IMR-90 (cell line): ENCODE results near the gene IGSF9B. TPM values are rescaled to one million over a fixed set of nuclear protein-coding genes. Genes with fewer than 3 reads are reported as not detected.

Source experiments
- ATAC-seq: fragments of 200-7000 bp; cut with Tn5 transposase; 2 replicates; pipeline ENCODE4 v1.9.1; 2020; ENCODE audit warnings: low read depth, mild to moderate bottlenecking, moderate library complexity
- BruUV-seq: library from RNA; stranded (reverse); fragments of 400-500 nt; replicated peaks from 2 replicates; lab custom pipeline; 2021; lab: Mats Ljungman, UMichigan
- CTCF ChIA-PET: fragments of 300-600 bp; formaldehyde crosslinking; extraction: SDS; loops from one replicate; lab custom pipeline; 2021; ENCODE audit warnings: antibody characterized with exemption; lab: Yijun Ruan, JAX
- POLR2A ChIA-PET: fragments of 300-600 bp; sonication (Branson Sonifier 250); formaldehyde crosslinking; loops from one replicate; lab custom pipeline; 2022; ENCODE audit warnings: antibody characterized with exemption; ENCODE audit not compliant: unreplicated experiment; lab: Charles Lee
- DNase-seq: peaks from one replicate; pipeline ENCODE4 v3.0.0; 2013
- H2AFZ ChIP-seq: replicated peaks from 2 replicates; pipeline ENCODE3; 2013; ENCODE audit warnings: low read length, mild to moderate bottlenecking; ENCODE audit not compliant: poor library complexity
- H2AK5ac ChIP-seq: 2 replicates; pipeline ENCODE4 v1.6.1; 2013; ENCODE audit warnings: low read depth, low read length, inconsistent platforms
- H2AK9ac ChIP-seq: replicated peaks from 2 replicates; pipeline ENCODE3; 2013; ENCODE audit warnings: mild to moderate bottlenecking, low read depth, low read length, moderate library complexity; ENCODE audit not compliant: poor library complexity
- H2BK120ac ChIP-seq: 2 replicates; pipeline ENCODE4 v1.6.1; 2013; ENCODE audit warnings: low read depth, low read length, inconsistent platforms
- H2BK15ac ChIP-seq: 3 replicates; pipeline ENCODE4 v1.6.1; 2013; ENCODE audit warnings: low read depth, low read length, inconsistent platforms
- H2BK20ac ChIP-seq: 2 replicates; pipeline ENCODE4 v1.6.1; 2013; ENCODE audit warnings: low read depth, mild to moderate bottlenecking, inconsistent platforms, low read length, moderate library complexity
- H2BK5ac ChIP-seq: 2 replicates; pipeline ENCODE4 v1.6.1; 2013; ENCODE audit warnings: mild to moderate bottlenecking, low read depth, low read length, inconsistent platforms; ENCODE audit not compliant: poor library complexity, severe bottlenecking
- H3K14ac ChIP-seq: replicated peaks from 2 replicates; pipeline ENCODE4 v1.6.1; 2013; ENCODE audit warnings: low read depth, low read length, inconsistent platforms
- H3K18ac ChIP-seq: 2 replicates; pipeline ENCODE4 v1.6.1; 2013; ENCODE audit warnings: low read depth, low read length, control low read depth
- H3K23ac ChIP-seq: 2 replicates; pipeline ENCODE4 v1.6.1; 2013; ENCODE audit warnings: low read depth, low read length, inconsistent platforms
- H3K27ac ChIP-seq: 2 replicates; pipeline ENCODE4 v1.5.1; 2013; ENCODE audit warnings: mild to moderate bottlenecking, control low read depth, low read length; ENCODE audit not compliant: insufficient read depth
- H3K27me3 ChIP-seq: 2 replicates; pipeline ENCODE4 v1.6.1; 2013; ENCODE audit warnings: low read length; ENCODE audit not compliant: control insufficient read depth, insufficient read depth
- H3K36me3 ChIP-seq: 2 replicates; pipeline ENCODE4 v1.6.1; 2013; ENCODE audit warnings: low read length, mixed read lengths; ENCODE audit not compliant: control insufficient read depth, insufficient read depth
- H3K4ac ChIP-seq: 2 replicates; pipeline ENCODE4 v1.6.1; 2013; ENCODE audit warnings: low read depth, low read length, inconsistent platforms
- H3K4me1 ChIP-seq: 2 replicates; pipeline ENCODE4 v1.6.1; 2013; ENCODE audit warnings: low read length, mixed read lengths; ENCODE audit not compliant: control insufficient read depth, insufficient read depth
- H3K4me2 ChIP-seq: 2 replicates; pipeline ENCODE4 v1.6.1; 2013; ENCODE audit warnings: low read depth, mild to moderate bottlenecking, control low read depth, low read length, moderate library complexity
- H3K4me3 ChIP-seq: 2 replicates; pipeline ENCODE4 v1.5.1; 2013; ENCODE audit warnings: low read depth, mild to moderate bottlenecking, control low read depth, low read length, moderate library complexity; ENCODE audit not compliant: insufficient read depth
- H3K56ac ChIP-seq: 2 replicates; pipeline ENCODE4 v1.6.1; 2013; ENCODE audit warnings: low read length, inconsistent platforms; ENCODE audit not compliant: insufficient read depth; ENCODE audit errors: extremely low read depth
- H3K79me1 ChIP-seq, 2 experiments: 2 replicates each; pipeline ENCODE4 v1.6.1; 2013; ENCODE audit warnings: low read length in 2 of 2, inconsistent platforms in 1 of 2, low read depth in 1 of 2
- H3K9ac ChIP-seq: 2 replicates; pipeline ENCODE4 v1.6.1; 2013; ENCODE audit warnings: low read depth, low read length, control low read depth
- H3K9me1 ChIP-seq: 2 replicates; pipeline ENCODE4 v1.6.1; 2013; ENCODE audit warnings: low read length, inconsistent platforms; ENCODE audit not compliant: insufficient read depth
- H3K9me3 ChIP-seq: 2 replicates; pipeline ENCODE4 v1.6.1; 2013; ENCODE audit warnings: low read length; ENCODE audit not compliant: control insufficient read depth, insufficient read depth
- H4K20me1 ChIP-seq: 2 replicates; pipeline ENCODE4 v1.6.1; 2013; ENCODE audit warnings: low read length, inconsistent platforms; ENCODE audit not compliant: insufficient read depth
- H4K5ac ChIP-seq: 2 replicates; pipeline ENCODE4 v1.6.1; 2013; ENCODE audit warnings: mild to moderate bottlenecking, low read depth, low read length, control low read depth
- H4K8ac ChIP-seq, 2 experiments: 2 replicates each; pipeline ENCODE4 v1.6.1; 2013; ENCODE audit warnings: low read depth in 2 of 2, low read length in 2 of 2, control low read depth in 1 of 2, inconsistent platforms in 1 of 2
- H4K91ac ChIP-seq: 2 replicates; pipeline ENCODE4 v1.6.1; 2013; ENCODE audit warnings: low read depth, low read length, inconsistent platforms; ENCODE audit not compliant: insufficient read depth
- BHLHE40 ChIP-seq: fragments of 150-350 bp; IDR thresholded peaks from 2 replicates; pipeline ENCODE4 v1.6.1; 2016; ENCODE audit warnings: mild to moderate bottlenecking, low read depth, low read length
- CHD1 ChIP-seq: IDR thresholded peaks from 2 replicates; pipeline ENCODE4 v1.6.1; 2012; ENCODE audit warnings: low read depth, low read length, improper control_type of control experiment
- CTCF ChIP-seq: conservative IDR thresholded peaks from 2 replicates; pipeline ENCODE4 v1.5.1; 2012; ENCODE audit warnings: mild to moderate bottlenecking, low read depth, low read length, improper control_type of control experiment
- ELK1 ChIP-seq: fragments of 150-350 bp; IDR thresholded peaks from 2 replicates; pipeline ENCODE4 v1.6.1; 2016; ENCODE audit warnings: low read depth, mild to moderate bottlenecking, low read length, moderate library complexity, borderline replicate concordance
- MAFK ChIP-seq: IDR thresholded peaks from 2 replicates; pipeline ENCODE4 v1.6.1; 2012; ENCODE audit warnings: low read depth, low read length, improper control_type of control experiment
- MAZ ChIP-seq: IDR thresholded peaks from 2 replicates; pipeline ENCODE4 v1.6.1; 2012; ENCODE audit warnings: low read depth, mild to moderate bottlenecking, low read length, improper control_type of control experiment, moderate library complexity, borderline replicate concordance
- MXI1 ChIP-seq: IDR thresholded peaks from 2 replicates; pipeline ENCODE4 v1.6.1; 2012; ENCODE audit warnings: low read depth, mild to moderate bottlenecking, low read length, moderate library complexity, borderline replicate concordance
- NFE2L2 ChIP-seq: fragments of 150-350 bp; IDR thresholded peaks from 2 replicates; pipeline ENCODE4 v1.6.1; 2016; ENCODE audit warnings: low read depth, mild to moderate bottlenecking, low read length
- WGBS, 2 experiments: methylation state at CpG; one replicate each; pipeline versions ENCODE4 v1.1.5 to v1.1.7; 2013; ENCODE audit warnings: missing lambda C conversion rate in 2 of 2; ENCODE audit not compliant: insufficient read length in 1 of 2; ENCODE audit errors: extremely low coverage in 2 of 2; 5-methylcytosine and 5-hydroxymethylcytosine counted together
- dilution Hi-C: fragments of 300-500 bp; cut with HindIII; formaldehyde crosslinking; loops from one replicate; pipeline ENCODE4 v1.14.3; 2018; ENCODE audit warnings: low sequenced_read_pairs; ENCODE audit not compliant: unreplicated experiment
- in situ Hi-C: fragments of 300-500 bp; cut with MboI; formaldehyde crosslinking; loops from 3 replicates; pipeline ENCODE4 v1.14.3; 2019; ENCODE audit warnings: low sequenced_read_pairs, inconsistent platforms, mixed read lengths
- intact Hi-C: fragments of 100-400 bp; cut with micrococcal nuclease; formaldehyde crosslinking; loops from 2 replicates; pipeline ENCODE4 v1.10.0; 2022
- polyA plus RNA-seq, 3 experiments: library from polyadenylated mRNA; depleted of rRNA; stranded (reverse); fragments of >200 nt; gene quantifications; 2 replicates each; pipeline ENCODE4 v1.2.3, GENCODE V29; 2012; ENCODE audit warnings: low replicate concordance in 1 of 3
- total RNA-seq: library from RNA; depleted of rRNA; stranded (reverse); fragments of >200 nt; gene quantifications from 2 replicates; pipeline ENCODE4 v1.2.3, GENCODE V29; 2012

IGSF9B gene
- total and polyA plus RNA-seq, 2 of the 4 experiments (the other 2 are of a cell fraction), result under 0.01 to 0.10 TPM

- ChIA-PET POLR2A (no interaction called here), CTCF (no interaction called here)
- no peak overlapping the region for H4K91ac ChIP-seq
- no peak overlapping the region for H2BK15ac ChIP-seq
- no peak overlapping the region for H2BK20ac ChIP-seq
- H3K23ac ChIP-seq, result no peak overlapping the region
- peaks cover 45% of the 10 kb centered on the region for H3K9me3 ChIP-seq
- H3K18ac ChIP-seq, result no peak overlapping the region
- H2AFZ ChIP-seq, result no peak overlapping the region
- no peak overlapping the region for H4K5ac ChIP-seq
- no peak for TF ChIP-seq BHLHE40
- no peak for TF ChIP-seq MAFK
- TF ChIP-seq ELK1, result no peak
- no peak for TF ChIP-seq MXI1
- TF ChIP-seq CTCF, result no peak
- no peak for TF ChIP-seq MAZ
- TF ChIP-seq NFE2L2, result no peak
- no peak for TF ChIP-seq CHD1
- no peaks in the 10 kb centered on the region for H3K79me1 ChIP-seq
- no peak overlapping the region for H4K8ac ChIP-seq
- H3K4ac ChIP-seq, result no peak overlapping the region
- H3K14ac ChIP-seq, result no peak overlapping the region
- no CpG with 5 or more reads among the region's 10 CpGs for WGBS, 2 experiments
- H2AK5ac ChIP-seq, result no peak overlapping the region
- no TSS peak for BruUV-seq
- H3K56ac ChIP-seq, result no peak overlapping the region
- H2AK9ac ChIP-seq, result no peak overlapping the region
- no peak overlapping the region for H3K9ac ChIP-seq
- no peaks in the 10 kb centered on the region for H3K36me3 ChIP-seq
- in situ Hi-C loops (no loop called here), dilution Hi-C loops (no loop called here), intact Hi-C loops (no loop called here)
- no peak for DNase-seq
- no peak overlapping the region for H2BK5ac ChIP-seq
- no peak for ATAC-seq
- H3K27ac ChIP-seq, result no peak overlapping the region
- H3K27me3 ChIP-seq, result no peaks in the 10 kb centered on the region
- no peaks in the 10 kb centered on the region for H4K20me1 ChIP-seq
- H3K9me1 ChIP-seq, result no peaks in the 10 kb centered on the region
- H3K4me1 ChIP-seq, result no peaks in the 10 kb centered on the region
- no peak overlapping the region for H3K4me2 ChIP-seq
- H3K4me3 ChIP-seq, result no peak overlapping the region
- no peak overlapping the region for H2BK120ac ChIP-seq
These were observed 60.0 kb downstream of the IGSF9B start for GRCh38 chr11:133896642-133897330.
